ENCODE measurements around the gene PEX11G.

DNA sequence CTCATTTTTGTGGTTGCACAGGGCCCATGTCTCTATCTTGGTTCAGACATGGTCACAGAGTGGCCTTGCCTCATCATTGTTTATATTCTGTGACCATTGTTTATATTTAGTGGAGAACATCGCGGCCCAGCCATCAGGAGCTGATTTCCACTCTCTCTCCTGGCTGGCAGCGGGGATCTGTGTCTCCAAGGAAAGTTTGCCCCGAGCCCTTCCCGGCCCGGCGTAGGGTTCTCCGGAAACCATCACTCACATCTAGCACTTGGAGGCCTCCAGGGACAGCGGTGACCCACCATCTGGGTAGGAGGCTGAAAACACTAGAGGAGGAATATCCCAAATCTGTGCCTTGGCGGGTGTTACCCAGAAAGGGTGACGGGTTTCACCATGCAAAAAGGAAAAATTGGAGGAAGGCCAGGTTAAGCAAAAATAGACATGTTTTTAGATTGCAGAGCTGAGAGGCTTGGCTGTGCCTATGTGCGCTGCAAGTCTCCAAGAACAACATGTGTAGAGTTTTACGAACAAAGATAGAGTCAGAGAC is 26.3 kb upstream of the PEX11G start:
- no peak for TF ChIP-seq EZH2 (IDR thresholded peaks at IDR 0.05; ENCODE audit: insufficient read depth, poor library complexity, severe bottlenecking)
- TF ChIP-seq EZH2phosphoT487 (IDR thresholded peaks at IDR 0.05; ENCODE audit: insufficient read depth, low read depth), result no peak
